Thymus (tissue), 11 donors: ENCODE measurements around the gene RXRA. TPM values are rescaled to one million over a fixed set of nuclear protein-coding genes. Genes with fewer than 3 reads are reported as not detected.

Experiments used
- DNase-seq, 9 donors: peaks; one replicate each; pipeline ENCODE4 v3.0.0-alpha.2; 2013; ENCODE audit warnings: low spot score in 9 of 9, low read depth in 6 of 9, missing footprints in 1 of 9
- H3K27ac ChIP-seq, 2 donors: one replicate each; pipeline ENCODE4 v1.5.1; 2013; ENCODE audit warnings: control low read depth in 1 of 2, low read depth in 1 of 2, low read length in 1 of 2, mild to moderate bottlenecking in 1 of 2, moderate library complexity in 1 of 2
- H3K27me3 ChIP-seq, 2 donors: one replicate each; pipeline ENCODE4 v1.5.1; 2013; ENCODE audit warnings: low read length in 1 of 2; ENCODE audit not compliant: control insufficient read depth in 2 of 2, insufficient read depth in 1 of 2
- H3K36me3 ChIP-seq, 2 donors: one replicate each; pipeline ENCODE4 v1.5.1; 2013; ENCODE audit warnings: low read length in 1 of 2, mild to moderate bottlenecking in 1 of 2, moderate library complexity in 1 of 2; ENCODE audit not compliant: control insufficient read depth in 2 of 2, insufficient read depth in 2 of 2
- H3K4me1 ChIP-seq, 2 donors: one replicate each; pipeline ENCODE4 v1.5.1; 2013; ENCODE audit warnings: low read length in 2 of 2; ENCODE audit not compliant: control insufficient read depth in 2 of 2, insufficient read depth in 2 of 2
- H3K4me3 ChIP-seq, 2 donors: one replicate each; pipeline ENCODE4 v1.5.1; 2013; ENCODE audit warnings: low read length in 2 of 2, control low read depth in 1 of 2, mild to moderate bottlenecking in 1 of 2
- H3K9me3 ChIP-seq, 2 donors: one replicate each; pipeline ENCODE4 v1.5.1; 2013; ENCODE audit warnings: low read length in 1 of 2, mild to moderate bottlenecking in 1 of 2; ENCODE audit not compliant: control insufficient read depth in 2 of 2, insufficient read depth in 1 of 2
- WGBS: extraction: QIAGEN DNeasy Blood & Tissue Kit; methylation state at CpG from one replicate; pipeline ENCODE4 v1.1.7; 2013; 5-methylcytosine and 5-hydroxymethylcytosine counted together
- polyA plus RNA-seq: library from polyadenylated mRNA; stranded (reverse); fragments of 200-250 nt; gene quantifications from one replicate; pipeline ENCODE4 v1.2.3, GENCODE V29; 2013
- total RNA-seq: library from RNA; stranded (reverse); fragments of 120-200 nt; gene quantifications from one replicate; pipeline ENCODE4 v1.2.4, GENCODE V29; 2013
- donor health status: healthy.

The RXRA gene
- total and polyA plus RNA-seq, 2 donors, result 7.0 to 20.4 TPM

GRCh38 chr9:134285215-134285845, 40.9 kb upstream of the RXRA start:
- Histone ChIP-seq H3K4me3 (no peak overlapping the region), H3K27me3 (peaks cover 0 to 5% of the 10 kb centered on the region in 2 donors), H3K36me3 (no peaks in the 10 kb centered on the region), H3K4me1 (peaks cover 5 to 6% of the 10 kb centered on the region in 2 donors), H3K9me3 (no peaks in the 10 kb centered on the region), H3K27ac (no peak overlapping the region)
- DNase-seq, result no peak
- WGBS, result 93% methylated on average over 15 of the region's 15 CpGs

GRCh38 chr9:134286471-134287245, 39.6 kb upstream of the RXRA start:
- no peak overlapping the region for H3K27ac ChIP-seq
- H3K9me3 ChIP-seq, result no peaks in the 10 kb centered on the region
- no peak for DNase-seq
- H3K27me3 ChIP-seq, result peaks cover 0 to 5% of the 10 kb centered on the region in 2 donors
- H3K4me1 ChIP-seq, result peaks cover 14 to 15% of the 10 kb centered on the region in 2 donors
- H3K4me3 ChIP-seq, result no peak overlapping the region
- 64% methylated on average over 27 of the region's 27 CpGs for WGBS
- no peaks in the 10 kb centered on the region for H3K36me3 ChIP-seq

DNA sequence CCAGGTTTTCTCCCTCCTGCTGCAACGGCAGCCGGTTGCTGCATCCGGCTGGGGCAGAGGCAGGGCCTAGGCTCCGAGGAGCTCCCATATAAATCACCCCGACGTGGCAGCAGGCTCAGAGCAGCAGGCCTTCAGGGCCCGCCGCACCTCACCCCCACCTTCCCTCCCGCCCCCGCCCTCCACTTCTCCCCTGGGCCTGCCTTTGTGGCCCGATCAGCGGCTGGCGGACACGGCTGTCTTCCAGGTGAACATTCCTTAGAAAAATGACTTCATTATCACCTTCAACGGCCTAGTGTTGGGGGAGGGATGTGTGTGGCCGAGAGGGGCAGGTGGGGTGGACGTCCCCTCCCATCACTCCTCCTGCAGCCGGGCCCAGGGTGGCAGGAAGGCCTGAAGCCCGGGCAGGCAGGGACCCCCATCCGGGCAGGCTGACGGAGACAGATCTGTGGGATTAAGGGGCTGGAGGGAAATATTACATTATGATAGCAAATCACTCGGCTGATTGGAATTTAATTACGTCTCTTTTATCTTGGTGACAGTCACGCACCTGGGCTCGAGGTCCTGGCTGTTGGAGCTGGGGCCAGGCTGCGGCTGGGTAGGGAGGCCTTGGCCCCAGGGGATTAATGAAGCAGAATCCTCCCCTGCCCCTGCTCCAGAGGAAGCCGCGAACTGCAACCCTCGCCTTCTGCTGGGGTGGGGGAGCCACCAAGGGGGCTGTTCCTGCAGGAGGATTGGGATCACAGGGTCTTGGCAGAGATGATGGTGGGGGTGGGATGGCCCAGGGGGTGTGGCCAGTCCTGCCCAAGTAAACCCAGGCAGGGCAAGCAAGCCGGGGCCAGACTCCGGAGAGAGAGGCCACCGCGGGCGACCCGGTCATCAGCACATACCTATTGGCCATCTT, 38.4 kb upstream of the RXRA start:
- peak in 1 of 9 donors; percentile 38 for DNase-seq

GRCh38 chr9:134288746-134289145, 37.5 kb upstream of the RXRA start:
- H3K4me3 ChIP-seq, result no peak overlapping the region
- no peak for DNase-seq
- H3K9me3 ChIP-seq, result no peaks in the 10 kb centered on the region
- WGBS, result 97% methylated on average over 10 of the region's 10 CpGs
- H3K27me3 ChIP-seq, result peaks cover 0 to 5% of the 10 kb centered on the region in 2 donors
- H3K36me3 ChIP-seq, result no peaks in the 10 kb centered on the region
- peaks cover 23 to 29% of the 10 kb centered on the region in 2 donors for H3K4me1 ChIP-seq
- no peak overlapping the region for H3K27ac ChIP-seq

More for the DNA sequence above, 38.4 kb upstream of the RXRA start:
- Histone ChIP-seq H3K27ac (no peak overlapping the region), H3K9me3 (no peaks in the 10 kb centered on the region), H3K27me3 (peaks cover 0 to 5% of the 10 kb centered on the region in 2 donors), H3K36me3 (no peaks in the 10 kb centered on the region), H3K4me1 (peaks cover 15 to 21% of the 10 kb centered on the region in 2 donors), H3K4me3 (no peak overlapping the region)
- WGBS, result 52% methylated on average over 35 of the region's 35 CpGs

GRCh38 chr9:134289241-134289875, 36.9 kb upstream of the RXRA start:
- H3K27ac ChIP-seq, result no peak overlapping the region
- no peaks in the 10 kb centered on the region for H3K36me3 ChIP-seq
- H3K4me3 ChIP-seq, result no peak overlapping the region
- H3K4me1 ChIP-seq, result peaks cover 28 to 35% of the 10 kb centered on the region in 2 donors
- 95% methylated on average over 12 of the region's 12 CpGs for WGBS
- DNase-seq, result no peak
- no peaks in the 10 kb centered on the region for H3K9me3 ChIP-seq
- peaks cover 0 to 5% of the 10 kb centered on the region in 2 donors for H3K27me3 ChIP-seq

- WGBS, result 97% methylated on average over 12 of the region's 12 CpGs
- no peaks in the 10 kb centered on the region for H3K36me3 ChIP-seq
- no peak overlapping the region for H3K4me3 ChIP-seq
- no peak for DNase-seq
- H3K4me1 ChIP-seq, result peaks cover 30 to 35% of the 10 kb centered on the region in 2 donors
- no peak overlapping the region for H3K27ac ChIP-seq
- H3K9me3 ChIP-seq, result no peaks in the 10 kb centered on the region
- H3K27me3 ChIP-seq, result peaks cover 0 to 5% of the 10 kb centered on the region in 2 donors
Observed at GRCh38 chr9:134290603-134291451, 35.4 kb upstream of the RXRA start.

DNA sequence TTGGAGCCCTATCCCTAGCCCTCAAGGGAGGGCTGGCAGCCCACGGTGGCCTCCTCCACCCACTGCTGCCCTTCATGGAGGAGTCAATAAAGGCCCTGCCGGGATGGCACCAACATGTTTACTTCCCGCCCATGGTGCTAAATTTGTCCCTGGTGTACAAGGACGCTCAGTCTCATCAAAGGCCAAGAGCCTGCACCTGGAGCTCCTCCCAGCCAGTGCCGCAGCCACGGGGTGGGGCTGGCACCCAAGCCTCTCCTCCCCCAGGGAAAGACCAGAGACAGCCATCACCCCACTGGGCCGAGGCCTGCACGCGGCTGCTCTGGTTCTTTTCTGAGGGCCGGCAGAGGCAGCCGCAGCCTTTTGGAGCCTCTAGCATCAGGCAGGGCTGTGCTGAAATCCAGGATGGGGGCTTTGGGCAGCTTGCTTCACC, 34.8 kb upstream of the RXRA start:
- Histone ChIP-seq H3K4me1 (peaks cover 30 to 35% of the 10 kb centered on the region in 2 donors), H3K27ac (no peak overlapping the region), H3K27me3 (peaks cover 0 to 4% of the 10 kb centered on the region in 2 donors), H3K36me3 (no peaks in the 10 kb centered on the region), H3K9me3 (no peaks in the 10 kb centered on the region), H3K4me3 (no peak overlapping the region)
- WGBS, result 57% methylated on average over 11 of the region's 11 CpGs
- DNase-seq, result peak in 3 of 9 donors; percentile 22 to 47 (median 25)
